Transverse colon (tissue), 4 donors: ENCODE measurements around the gene ABHD8.
A peak's percentile ranks its signal among the peaks of the same experiment; 100 is the strongest.

Experiments
- CTCF ChIP-seq, 5 experiments: fragments of 200-600 bp in 3 of 5; fragments of 450-650 bp in 2 of 5; sonication (generic) in 3 of 5; IDR thresholded peaks; 1 replicate in 2 of 5; 2 replicates in 3 of 5; pipeline ENCODE4 v1.5.1; 2016 to 2017; ENCODE audit warnings: antibody characterized with exemption in 5 of 5, inconsistent platforms in 3 of 5, mild to moderate bottlenecking in 2 of 5, moderate library complexity in 1 of 5
- POLR2A ChIP-seq: fragments of 450-650 bp; IDR thresholded peaks from one replicate; pipeline ENCODE4 v1.6.1; 2016; ENCODE audit warnings: antibody characterized with exemption, mild to moderate bottlenecking, moderate library complexity
- POLR2AphosphoS5 ChIP-seq, 3 donors: sonication (generic); formaldehyde crosslinking; IDR thresholded peaks; one replicate each; pipeline ENCODE4 v1.6.1; 2016; ENCODE audit warnings: antibody characterized with exemption in 3 of 3

GRCh38 chr19:17289489-17289888, 13.7 kb downstream of the ABHD8 start:
- TF ChIP-seq CTCF (IDR thresholded peaks at IDR 0.05): peak in 1 of 5 experiments; percentile 9
- TF ChIP-seq POLR2A: no peak
- TF ChIP-seq POLR2AphosphoS5 (IDR thresholded peaks at IDR 0.05): no peak
